ENCODE results near the gene KLHL29. TPM values are rescaled to one million over a fixed set of nuclear protein-coding genes. Genes with fewer than 3 reads are reported as not detected.

The KLHL29 gene
- total and polyA plus RNA-seq, 2 donors (not counting 3 experiments of a cell fraction or from before 2014, with no cell fraction given), result 4.6 to 12.7 TPM

DNA sequence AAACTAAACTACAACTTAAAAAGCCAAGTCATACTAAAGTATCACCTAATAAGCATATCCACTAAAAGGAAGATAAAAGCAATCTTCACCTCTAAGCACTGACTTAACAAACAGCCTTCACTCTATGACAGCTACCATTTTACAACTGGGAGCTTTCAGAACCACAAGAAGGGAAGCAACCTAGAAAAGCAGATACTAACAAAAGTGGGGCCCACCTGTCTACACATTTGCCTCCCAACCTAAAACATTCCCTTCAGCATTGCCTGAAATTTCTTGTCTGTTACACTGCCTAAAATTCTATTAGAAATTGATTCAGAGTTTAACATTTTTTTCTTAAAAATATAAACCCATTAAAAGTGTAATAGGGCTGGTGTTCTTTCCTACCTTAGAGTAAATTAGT lies 370.0 kb downstream of the KLHL29 start:
- FAIRE-seq (no peak), DNase-seq (ENCODE audit: low read depth, low spot score) (no peak)
- intact Hi-C loops (cut with micrococcal nuclease) (loop anchor here (10.0 kb wide), 1 partner anchor 370 kb away; the partner anchor contains the start of gene KLHL29), dilution Hi-C loops (cut with MboI; ENCODE audit: extremely low pct_ligation_motif_present, low sequenced_read_pairs) (no loop called here)
- Histone ChIP-seq H3K79me2 (ENCODE audit: control insufficient read depth, insufficient read depth, low read length) (no peaks in the 10 kb centered on the region), H3K4me1 (ENCODE audit: control insufficient read depth, extremely low read depth, insufficient read depth, low read length) (peaks cover 17% of the 10 kb centered on the region), H2AFZ (ENCODE audit: low read depth, low read length) (no peak overlapping the region), H3K27ac (ENCODE audit: insufficient read depth, low read depth, low read length) (no peak overlapping the region), H4K20me1 (replicated peaks; ENCODE audit: control insufficient read depth, extremely low read depth, insufficient read depth, low read length) (no peaks in the 10 kb centered on the region), H3K4me3 (replicated peaks in 1 of 3; ENCODE audit: insufficient read depth in 1 of 3, low read depth in 1 of 3, low read length in 3 of 3) (no peak overlapping the region), H3K9ac (replicated peaks; ENCODE audit: extremely low read depth, insufficient read depth, low read length) (no peak overlapping the region), H3K9me3 (replicated peaks; ENCODE audit: control insufficient read depth, insufficient read depth, low read length) (no peaks in the 10 kb centered on the region), H3K9me1 (replicated peaks; ENCODE audit: control insufficient read depth, extremely low read depth, insufficient read depth, low read length) (no peaks in the 10 kb centered on the region), H3K4me2 (ENCODE audit: insufficient read depth, low read length) (no peak overlapping the region), H3K27me3 (ENCODE audit: control insufficient read depth in 2 of 2, insufficient read depth in 2 of 2, low read length in 2 of 2) (no peaks in the 10 kb centered on the region), H3K36me3 (ENCODE audit: control insufficient read depth in 2 of 2, extremely low read depth in 1 of 2, insufficient read depth in 2 of 2, low read length in 2 of 2) (peaks cover 0 to 3% of the 10 kb centered on the region in 2 experiments)
- BruUV-seq (replicated peaks), result no TSS peak
- TF ChIP-seq POLR2AphosphoS5 (IDR thresholded peaks at IDR 0.05; ENCODE audit: insufficient read depth, low read depth, low read length) (no peak), MYC (IDR thresholded peaks at IDR 0.05; ENCODE audit: low read depth, low read length) (no peak), JUN (IDR thresholded peaks at IDR 0.05; ENCODE audit: borderline replicate concordance, insufficient read depth, insufficient read length, low read depth) (no peak), FOS (IDR thresholded peaks at IDR 0.05; ENCODE audit: borderline replicate concordance, insufficient read depth, low read length) (no peak), GATA2 (IDR thresholded peaks at IDR 0.05; ENCODE audit: insufficient read depth, insufficient read length, low read depth, low read length) (no peak)
- TF ChIP-seq, protein P1, sequence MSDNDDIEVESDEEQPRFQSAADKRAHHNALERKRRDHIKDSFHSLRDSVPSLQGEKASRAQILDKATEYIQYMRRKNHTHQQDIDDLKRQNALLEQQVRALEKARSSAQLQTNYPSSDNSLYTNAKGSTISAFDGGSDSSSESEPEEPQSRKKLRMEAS (IDR thresholded peaks at IDR 0.05; ENCODE audit: insufficient read depth, insufficient read length), result no peak
- TF ChIP-seq, protein P2, sequence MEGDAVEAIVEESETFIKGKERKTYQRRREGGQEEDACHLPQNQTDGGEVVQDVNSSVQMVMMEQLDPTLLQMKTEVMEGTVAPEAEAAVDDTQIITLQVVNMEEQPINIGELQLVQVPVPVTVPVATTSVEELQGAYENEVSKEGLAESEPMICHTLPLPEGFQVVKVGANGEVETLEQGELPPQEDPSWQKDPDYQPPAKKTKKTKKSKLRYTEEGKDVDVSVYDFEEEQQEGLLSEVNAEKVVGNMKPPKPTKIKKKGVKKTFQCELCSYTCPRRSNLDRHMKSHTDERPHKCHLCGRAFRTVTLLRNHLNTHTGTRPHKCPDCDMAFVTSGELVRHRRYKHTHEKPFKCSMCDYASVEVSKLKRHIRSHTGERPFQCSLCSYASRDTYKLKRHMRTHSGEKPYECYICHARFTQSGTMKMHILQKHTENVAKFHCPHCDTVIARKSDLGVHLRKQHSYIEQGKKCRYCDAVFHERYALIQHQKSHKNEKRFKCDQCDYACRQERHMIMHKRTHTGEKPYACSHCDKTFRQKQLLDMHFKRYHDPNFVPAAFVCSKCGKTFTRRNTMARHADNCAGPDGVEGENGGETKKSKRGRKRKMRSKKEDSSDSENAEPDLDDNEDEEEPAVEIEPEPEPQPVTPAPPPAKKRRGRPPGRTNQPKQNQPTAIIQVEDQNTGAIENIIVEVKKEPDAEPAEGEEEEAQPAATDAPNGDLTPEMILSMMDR (IDR thresholded peaks at IDR 0.05; ENCODE audit: extremely low read depth in 1 of 2, insufficient read depth in 1 of 2, low read depth in 1 of 2, low read length in 2 of 2), result no peak
- CTCF ChIA-PET, result no interaction called here
- POLR2A ChIA-PET, result no interaction called here

Data from endothelial cell of umbilical vein (primary cell).